Skeletal muscle tissue (tissue), 1 donor: ENCODE data around the gene ITGAD. TPM values are rescaled to one million over a fixed set of nuclear protein-coding genes. Genes with fewer than 3 reads are reported as not detected.

Experiments
- total RNA-seq: library from RNA; depleted of rRNA; stranded (reverse); fragments of >200 nt; gene quantifications from one replicate; pipeline ENCODE4 v1.2.3, GENCODE V29; 2014

Gene ITGAD
- total RNA-seq, 1 donor from 2014 or later: under 0.01 TPM

Other genes starting within 250 kb of the ITGAD start
- gene PRSS36, start 243.3 kb upstream of the ITGAD start, total RNA-seq: 0.52 TPM
- gene FUS, start 213.2 kb upstream of the ITGAD start, total RNA-seq: 40.2 TPM
- 27.1 TPM for gene PYCARD, start 190.6 kb upstream of the ITGAD start, total RNA-seq
- 45.4 TPM for gene TRIM72, start 179.2 kb upstream of the ITGAD start, total RNA-seq
- not detected for gene PYDC1, start 176.2 kb upstream of the ITGAD start, total RNA-seq
- gene ITGAM, start 133.4 kb upstream of the ITGAD start, total RNA-seq: 8.4 TPM
- gene ITGAX, start 38.2 kb upstream of the ITGAD start, total RNA-seq: 1.0 TPM
- 49.1 TPM for gene COX6A2, start 35.0 kb downstream of the ITGAD start, total RNA-seq
- 0.52 TPM for gene ZNF843, start 49.5 kb downstream of the ITGAD start, total RNA-seq
- gene ARMC5, start 66.2 kb downstream of the ITGAD start, total RNA-seq: 6.8 TPM
- 30.8 TPM for gene TGFB1I1, start 78.8 kb downstream of the ITGAD start, total RNA-seq
- gene SLC5A2, start 89.8 kb downstream of the ITGAD start, total RNA-seq: not detected
- gene RUSF1, start 115.1 kb downstream of the ITGAD start, total RNA-seq: 30.8 TPM
- gene AHSP, start 134.6 kb downstream of the ITGAD start, total RNA-seq: 150 TPM